Mesodermal cell (in vitro differentiated cells): ENCODE results near the gene DLGAP4.

Experiments used
- H3K27ac ChIP-seq: 2 replicates; pipeline ENCODE4 v1.7.0; 2013; ENCODE audit warnings: mild to moderate bottlenecking, low read depth, low read length, moderate library complexity; ENCODE audit not compliant: severe bottlenecking
- H3K36me3 ChIP-seq: 2 replicates; pipeline ENCODE4 v1.7.1; 2013; ENCODE audit warnings: mild to moderate bottlenecking, low read length, moderate library complexity; ENCODE audit not compliant: control insufficient read depth, insufficient read depth
- H3K4me1 ChIP-seq: one replicate; pipeline ENCODE4 v1.7.1; 2013; ENCODE audit warnings: mild to moderate bottlenecking, low read length; ENCODE audit not compliant: insufficient read depth, control insufficient read depth, poor library complexity, severe bottlenecking
- H3K4me3 ChIP-seq: 2 replicates; pipeline ENCODE4 v1.7.0; 2013; ENCODE audit warnings: low read length, control low read depth, mild to moderate bottlenecking; ENCODE audit not compliant: insufficient read depth, poor library complexity, severe bottlenecking; ENCODE audit errors: extremely low read depth
- H3K9me3 ChIP-seq: 2 replicates; pipeline ENCODE4 v1.7.1; 2013; ENCODE audit warnings: mild to moderate bottlenecking, low read length, moderate library complexity; ENCODE audit not compliant: control insufficient read depth
- WGBS, 2 experiments: methylation state at CpG; one replicate each; pipeline ENCODE4 v1.1.5; 2013; ENCODE audit warnings: missing lambda C conversion rate in 2 of 2; ENCODE audit not compliant: insufficient coverage in 2 of 2; 5-methylcytosine and 5-hydroxymethylcytosine counted together

The DLGAP4 gene

GRCh38 chr20:36275441-36276189 lies 30.5 kb upstream of the DLGAP4 start:
- H3K27ac ChIP-seq: no peak overlapping the region
- H3K4me1 ChIP-seq: no peaks in the 10 kb centered on the region
- 86 to 93% methylated on average over 11 of the region's 12 CpGs for whole genome bisulfite sequencing, 2 experiments
- no peak overlapping the region for H3K4me3 ChIP-seq
- H3K36me3 ChIP-seq: no peaks in the 10 kb centered on the region
- no peaks in the 10 kb centered on the region for H3K9me3 ChIP-seq

DNA sequence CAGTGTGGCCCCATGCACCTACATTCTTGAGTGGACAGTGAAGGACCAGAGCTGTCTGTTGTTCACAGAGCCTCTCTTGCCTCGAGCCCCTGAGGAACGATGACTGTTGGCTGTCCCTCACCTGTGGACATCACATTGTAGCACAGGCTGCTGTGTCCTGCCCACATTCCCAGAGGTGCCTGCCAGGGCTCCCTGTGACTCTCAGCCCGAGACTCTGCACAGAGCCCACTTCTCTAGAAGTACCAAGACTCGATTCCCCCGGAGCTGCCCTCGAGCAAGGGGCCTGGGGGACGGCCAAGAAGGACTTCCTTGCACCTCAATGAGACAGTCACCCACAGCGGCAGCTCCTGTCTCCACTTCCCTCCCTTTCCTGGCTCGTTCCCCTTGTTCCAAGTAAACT lies 28.6 kb upstream of the DLGAP4 start:
- Histone ChIP-seq H3K9me3 (no peaks in the 10 kb centered on the region), H3K36me3 (no peaks in the 10 kb centered on the region), H3K27ac (no peak overlapping the region), H3K4me3 (no peak overlapping the region), H3K4me1 (no peaks in the 10 kb centered on the region)
- WGBS, 2 experiments: 88 to 89% methylated on average over 8 of the region's 9 CpGs

DNA sequence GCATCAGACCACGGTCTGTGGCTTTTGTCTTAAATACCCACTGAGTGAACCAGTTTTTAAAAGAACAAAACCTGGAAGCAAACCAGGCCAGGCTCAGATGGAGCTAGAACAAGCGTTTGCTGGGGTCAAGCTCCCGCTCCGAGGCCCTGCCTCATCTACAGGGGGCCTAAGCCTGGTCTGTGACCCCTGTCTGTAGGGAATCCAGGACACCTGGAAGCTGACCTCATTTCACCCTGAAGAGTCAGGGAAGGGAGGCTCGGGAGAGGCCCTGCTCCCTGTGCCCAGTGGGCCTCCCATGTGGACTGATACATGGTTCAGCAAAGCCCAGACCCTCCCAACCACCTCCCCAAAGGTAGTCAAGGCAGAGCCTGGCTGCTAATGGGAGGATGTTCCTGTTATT lies 26.8 kb upstream of the DLGAP4 start:
- no peak overlapping the region for H3K4me3 ChIP-seq
- WGBS, 2 experiments: 75 to 88% methylated on average over 3 to 4 of the region's 5 CpGs
- H3K27ac ChIP-seq: no peak overlapping the region
- no peaks in the 10 kb centered on the region for H3K4me1 ChIP-seq
- no peaks in the 10 kb centered on the region for H3K9me3 ChIP-seq
- no peaks in the 10 kb centered on the region for H3K36me3 ChIP-seq

DNA sequence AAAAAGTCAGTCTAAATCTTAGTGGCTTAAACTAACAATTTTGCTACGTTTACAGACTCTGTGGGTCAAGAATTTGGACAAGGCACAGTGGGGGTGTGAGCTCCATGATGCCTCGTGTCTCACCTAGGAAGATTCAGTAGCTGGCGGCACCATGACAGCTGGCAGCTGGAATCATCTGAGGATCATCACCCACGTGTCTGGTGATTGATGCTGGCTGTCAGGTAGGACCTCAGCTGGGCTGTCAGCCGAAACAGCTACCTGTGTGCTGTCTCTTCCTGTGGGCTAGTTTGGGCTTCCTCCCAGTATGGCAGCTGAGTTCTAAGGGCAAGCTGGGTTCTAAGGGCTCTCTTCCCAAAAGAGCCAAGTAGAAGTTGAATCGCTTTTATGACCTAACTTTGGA lies 26.4 kb upstream of the DLGAP4 start:
- no peaks in the 10 kb centered on the region for H3K36me3 ChIP-seq
- 84 to 85% methylated on average over 5 to 6 of the region's 6 CpGs for WGBS, 2 experiments
- H3K4me1 ChIP-seq: no peaks in the 10 kb centered on the region
- no peaks in the 10 kb centered on the region for H3K9me3 ChIP-seq
- H3K27ac ChIP-seq: no peak overlapping the region
- H3K4me3 ChIP-seq: no peak overlapping the region

GRCh38 chr20:36281785-36282380 lies 24.3 kb upstream of the DLGAP4 start:
- Histone ChIP-seq H3K4me1 (no peaks in the 10 kb centered on the region), H3K27ac (no peak overlapping the region), H3K4me3 (no peak overlapping the region), H3K36me3 (no peaks in the 10 kb centered on the region), H3K9me3 (no peaks in the 10 kb centered on the region)
- WGBS, 2 experiments: 91 to 96% methylated on average over 10 of the region's 10 CpGs

DNA sequence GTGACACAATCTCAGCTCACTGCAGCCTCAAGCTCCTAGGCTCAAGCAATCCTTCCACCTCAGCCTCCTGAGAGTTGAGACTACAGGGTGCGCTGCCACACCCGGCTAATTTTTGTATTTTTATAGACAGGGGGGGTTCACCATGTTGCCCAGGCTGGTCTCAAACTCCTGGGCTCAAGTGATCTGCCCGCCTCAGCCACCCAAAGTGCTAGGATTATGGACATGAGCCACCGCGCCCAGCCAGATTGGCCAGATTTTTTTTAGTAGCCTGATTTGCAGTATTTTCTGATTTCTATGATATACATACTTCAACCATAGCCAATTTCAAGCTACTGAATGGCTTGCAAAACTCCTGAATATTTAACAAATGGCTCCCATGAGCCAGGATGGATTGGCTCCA lies 21.4 kb upstream of the DLGAP4 start:
- Histone ChIP-seq H3K4me3 (no peak overlapping the region), H3K36me3 (no peaks in the 10 kb centered on the region), H3K27ac (no peak overlapping the region), H3K4me1 (no peaks in the 10 kb centered on the region), H3K9me3 (no peaks in the 10 kb centered on the region)
- WGBS, 2 experiments: 88 to 100% methylated on average over 1 to 5 of the region's 5 CpGs

- WGBS, 2 experiments: 82% methylated on average over 7 to 8 of the region's 11 CpGs
Observed at GRCh38 chr20:36285746-36286447, 20.2 kb upstream of the DLGAP4 start.

DNA sequence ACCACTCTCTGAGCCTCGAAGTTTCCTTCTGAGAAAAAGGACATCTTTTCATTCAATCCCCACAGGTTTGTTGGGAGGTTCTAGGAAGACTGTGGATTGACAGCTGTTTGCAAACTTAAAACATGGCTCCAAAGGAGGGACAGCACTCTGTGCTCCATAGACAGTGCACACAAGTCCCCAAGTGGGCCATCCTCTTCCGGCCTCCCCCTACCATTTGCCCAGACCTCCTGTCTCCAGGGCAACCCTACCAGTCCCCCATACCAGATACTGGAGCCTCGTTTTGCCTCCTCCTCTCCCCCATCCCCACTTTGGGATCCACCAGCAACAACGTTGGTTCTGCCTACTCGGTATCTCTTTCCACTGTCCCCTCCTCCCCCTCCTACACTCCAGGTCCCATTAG lies 8.5 kb upstream of the DLGAP4 start:
- H3K4me1 ChIP-seq: no peaks in the 10 kb centered on the region

More at GRCh38 chr20:36285746-36286447, 20.2 kb upstream of the DLGAP4 start:
- H3K4me1 ChIP-seq: no peaks in the 10 kb centered on the region
- H3K27ac ChIP-seq: no peak overlapping the region
- H3K36me3 ChIP-seq: no peaks in the 10 kb centered on the region
- H3K9me3 ChIP-seq: no peaks in the 10 kb centered on the region
- H3K4me3 ChIP-seq: no peak overlapping the region

GRCh38 chr20:36298061-36298460 lies 8.1 kb upstream of the DLGAP4 start:
- 87 to 92% methylated on average over 2 to 3 of the region's 3 CpGs for WGBS, 2 experiments
- H3K36me3 ChIP-seq: no peaks in the 10 kb centered on the region
- no peak overlapping the region for H3K4me3 ChIP-seq
- H3K4me1 ChIP-seq: no peaks in the 10 kb centered on the region
- H3K27ac ChIP-seq: no peak overlapping the region
- H3K9me3 ChIP-seq: no peaks in the 10 kb centered on the region

More for the DNA sequence above, 8.5 kb upstream of the DLGAP4 start:
- Histone ChIP-seq H3K4me3 (no peak overlapping the region), H3K27ac (no peak overlapping the region), H3K36me3 (no peaks in the 10 kb centered on the region), H3K9me3 (no peaks in the 10 kb centered on the region)
- 74 to 85% methylated on average over 4 of the region's 5 CpGs for WGBS, 2 experiments

DNA sequence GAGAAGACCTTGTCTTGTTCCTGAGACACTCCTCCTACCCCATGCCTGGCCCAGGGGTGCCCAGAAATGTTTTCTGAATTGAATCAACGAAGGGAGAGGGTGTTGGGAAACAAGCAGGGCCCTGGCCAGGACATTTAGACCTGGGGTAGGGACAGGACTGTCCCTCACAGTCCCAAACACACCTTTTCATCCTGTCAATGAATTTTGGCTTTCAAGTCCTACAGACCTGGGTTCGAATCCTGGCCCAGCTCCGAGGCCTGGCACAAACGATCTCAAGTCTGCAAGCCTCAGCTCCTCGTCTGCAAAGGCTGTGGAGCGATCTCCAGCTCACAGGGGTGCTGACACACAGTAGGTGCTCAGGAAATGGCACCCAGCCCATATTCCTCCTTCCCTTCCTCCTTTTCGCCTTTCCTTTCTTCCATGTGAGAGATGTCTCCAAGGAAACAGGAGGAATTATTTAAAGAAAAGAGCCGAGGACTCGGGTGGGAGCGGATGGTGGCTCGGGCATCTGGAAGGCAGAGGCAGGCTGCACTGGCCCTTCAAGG lies 7.3 kb upstream of the DLGAP4 start:
- 84 to 87% methylated on average over 8 to 10 of the region's 11 CpGs for WGBS, 2 experiments
- no peak overlapping the region for H3K27ac ChIP-seq
- no peaks in the 10 kb centered on the region for H3K9me3 ChIP-seq
- H3K36me3 ChIP-seq: no peaks in the 10 kb centered on the region
- H3K4me1 ChIP-seq: no peaks in the 10 kb centered on the region
- H3K4me3 ChIP-seq: no peak overlapping the region
